C1 segment of cervical spinal cord (tissue), 14 donors: ENCODE data around the gene ST8SIA2.

Experiments
- DNase-seq, 14 donors: peaks; one replicate each; lab custom pipeline; 2025; lab: John Stamatoyannopoulos, UW

ST8SIA2 gene

GRCh38 chr15:92494806-92495336, 101.2 kb downstream of the ST8SIA2 start:
- no peak for DNase-seq

GRCh38 chr15:92495446-92495845, 101.8 kb downstream of the ST8SIA2 start:
- DNase-seq, result no peak

GRCh38 chr15:92499731-92500530, 106.2 kb downstream of the ST8SIA2 start:
- DNase-seq, result no peak

GRCh38 chr15:92502336-92502735, 108.7 kb downstream of the ST8SIA2 start:
- no peak for DNase-seq

- no peak for DNase-seq
Measured at GRCh38 chr15:92502930-92503857, 109.5 kb downstream of the ST8SIA2 start.

- DNase-seq, result no peak
Measured at GRCh38 chr15:92503889-92504288, 110.2 kb downstream of the ST8SIA2 start.

- no peak for DNase-seq
Measured at GRCh38 chr15:92505611-92506010, 111.9 kb downstream of the ST8SIA2 start.

GRCh38 chr15:92506506-92506905, 112.8 kb downstream of the ST8SIA2 start:
- no peak for DNase-seq

- DNase-seq, result no peak
Measured at GRCh38 chr15:92510163-92510882, 116.6 kb downstream of the ST8SIA2 start.
